Prostate gland (tissue), 2 donors: Measurements from ENCODE around the gene KCNJ5. TPM values are rescaled to one million over a fixed set of nuclear protein-coding genes. Genes with fewer than 3 reads are reported as not detected.

Experiments
- DNase-seq: peaks from one replicate; pipeline ENCODE4 v3.0.0-alpha.2; 2019; ENCODE audit warnings: low spot score
- H3K27ac ChIP-seq, 2 donors: fragments of 200-600 bp; sonication (generic); 2 replicates each; pipeline ENCODE4 v1.5.1; 2017 to 2019
- H3K27me3 ChIP-seq: fragments of 200-600 bp; sonication (generic); replicated peaks from 2 replicates; pipeline ENCODE4 v1.5.1; 2019; ENCODE audit not compliant: insufficient read depth
- H3K36me3 ChIP-seq, 2 donors: fragments of 200-600 bp; sonication (generic); 1 replicate in 1 of 2; 2 replicates in 1 of 2; pipeline versions ENCODE4 v1.5.1 to v1.8.1; 2017 to 2019
- H3K4me1 ChIP-seq: fragments of 200-600 bp; sonication (generic); replicated peaks from 2 replicates; pipeline ENCODE4 v1.5.1; 2019
- H3K4me3 ChIP-seq, 2 donors: fragments of 200-600 bp; sonication (generic); 2 replicates each; pipeline ENCODE4 v1.5.1; 2017 to 2019
- H3K9me3 ChIP-seq: fragments of 200-600 bp; sonication (generic); 2 replicates; pipeline ENCODE4 v1.5.1; 2017
- CTCF ChIP-seq, 4 experiments: fragments of 200-600 bp in 2 of 4; fragments of 450-650 bp in 2 of 4; sonication (generic) in 2 of 4; IDR thresholded peaks; 1 replicate in 3 of 4; 2 replicates in 1 of 4; pipeline ENCODE4 v1.5.1; 2016 to 2019; ENCODE audit warnings: antibody characterized with exemption in 4 of 4, mild to moderate bottlenecking in 2 of 4, moderate library complexity in 2 of 4
- POLR2A ChIP-seq: fragments of 450-650 bp; IDR thresholded peaks from one replicate; pipeline ENCODE4 v1.6.1; 2016; ENCODE audit warnings: antibody characterized with exemption, mild to moderate bottlenecking
- POLR2AphosphoS5 ChIP-seq: sonication (generic); formaldehyde crosslinking; IDR thresholded peaks from one replicate; pipeline ENCODE4 v1.6.1; 2017; ENCODE audit warnings: antibody characterized with exemption
- WGBS: methylation state at CpG from one replicate; pipeline ENCODE4 v1.1.5; 2018; 5-methylcytosine and 5-hydroxymethylcytosine counted together
- intact Hi-C: fragments of 100-400 bp; cut with DNase I; formaldehyde crosslinking; loops from one replicate; pipeline ENCODE4 v1.14.2; 2022
- total RNA-seq, 2 donors: library from RNA; depleted of rRNA; stranded (reverse); fragments of >200 nt; gene quantifications; one replicate each; pipeline ENCODE4 v1.1.0, GENCODE V29; 2016

The KCNJ5 gene
- total RNA-seq, 2 donors from 2014 or later = 3.9 to 4.7 TPM

GRCh38 chr11:128905345-128906184, 14.4 kb downstream of the KCNJ5 start:
- H3K4me3 ChIP-seq = peak overlapping the region; percentile 41
- intact Hi-C loops = no loop called here
- H3K36me3 ChIP-seq = no peaks in the 10 kb centered on the region
- H3K27me3 ChIP-seq = no peaks in the 10 kb centered on the region
- DNase-seq = peak; percentile 30
- peak overlapping the region; percentile 60 to 75 for H3K27ac ChIP-seq
- no peaks in the 10 kb centered on the region for H3K4me1 ChIP-seq
- TF ChIP-seq CTCF (IDR thresholded peaks at IDR 0.05) (peak in 2 of 4 experiments; percentile 13 to 22), POLR2AphosphoS5 (no peak)
- H3K9me3 ChIP-seq = no peaks in the 10 kb centered on the region
- 2% methylated on average over 32 of the region's 45 CpGs for WGBS

- Histone ChIP-seq H3K4me1 (no peaks in the 10 kb centered on the region), H3K36me3 (no peaks in the 10 kb centered on the region), H3K9me3 (no peaks in the 10 kb centered on the region), H3K27ac (no peak overlapping the region), H3K27me3 (no peaks in the 10 kb centered on the region), H3K4me3 (peak overlapping the region in 1 of 2 donors; percentile 41)
- 84% methylated on average over 8 of the region's 8 CpGs for WGBS
- no peak for DNase-seq
- TF ChIP-seq POLR2A = no peak
- no peak for TF ChIP-seq CTCF (IDR thresholded peaks at IDR 0.05)
- no peak for TF ChIP-seq POLR2AphosphoS5
- intact Hi-C loops = no loop called here
Observed at GRCh38 chr11:128906185-128907050, 15.3 kb downstream of the KCNJ5 start.

GRCh38 chr11:128907585-128907984, 16.4 kb downstream of the KCNJ5 start:
- 90% methylated on average over 4 of the region's 4 CpGs for WGBS
- intact Hi-C loops = no loop called here
- DNase-seq = no peak
- no peak overlapping the region for H3K4me3 ChIP-seq
- TF ChIP-seq CTCF (IDR thresholded peaks at IDR 0.05) (no peak), POLR2AphosphoS5 (no peak), POLR2A (no peak)
- H3K27ac ChIP-seq = no peak overlapping the region
- H3K9me3 ChIP-seq = no peaks in the 10 kb centered on the region
- H3K27me3 ChIP-seq = no peaks in the 10 kb centered on the region
- no peaks in the 10 kb centered on the region for H3K4me1 ChIP-seq
- H3K36me3 ChIP-seq = no peaks in the 10 kb centered on the region

GRCh38 chr11:128908391-128909246, 17.5 kb downstream of the KCNJ5 start:
- Histone ChIP-seq H3K9me3 (no peaks in the 10 kb centered on the region), H3K27ac (no peak overlapping the region), H3K27me3 (no peaks in the 10 kb centered on the region), H3K4me3 (no peak overlapping the region), H3K36me3 (no peaks in the 10 kb centered on the region), H3K4me1 (no peaks in the 10 kb centered on the region)
- DNase-seq = peak; percentile 68
- intact Hi-C loops = no loop called here
- WGBS = 54% methylated on average over 12 of the region's 12 CpGs
- TF ChIP-seq POLR2A = no peak
- TF ChIP-seq POLR2AphosphoS5 = peak; percentile 29
